GM19463 (cell line): ENCODE results near the gene GRM6.

Experiments
- ATAC-seq: cut with Tn5 transposase; IDR thresholded peaks from one replicate; pipeline ENCODE4 v1.9.1; 2021; ENCODE audit warnings: mild to moderate bottlenecking, moderate library complexity; ENCODE audit not compliant: unreplicated experiment

GRM6 gene

DNA sequence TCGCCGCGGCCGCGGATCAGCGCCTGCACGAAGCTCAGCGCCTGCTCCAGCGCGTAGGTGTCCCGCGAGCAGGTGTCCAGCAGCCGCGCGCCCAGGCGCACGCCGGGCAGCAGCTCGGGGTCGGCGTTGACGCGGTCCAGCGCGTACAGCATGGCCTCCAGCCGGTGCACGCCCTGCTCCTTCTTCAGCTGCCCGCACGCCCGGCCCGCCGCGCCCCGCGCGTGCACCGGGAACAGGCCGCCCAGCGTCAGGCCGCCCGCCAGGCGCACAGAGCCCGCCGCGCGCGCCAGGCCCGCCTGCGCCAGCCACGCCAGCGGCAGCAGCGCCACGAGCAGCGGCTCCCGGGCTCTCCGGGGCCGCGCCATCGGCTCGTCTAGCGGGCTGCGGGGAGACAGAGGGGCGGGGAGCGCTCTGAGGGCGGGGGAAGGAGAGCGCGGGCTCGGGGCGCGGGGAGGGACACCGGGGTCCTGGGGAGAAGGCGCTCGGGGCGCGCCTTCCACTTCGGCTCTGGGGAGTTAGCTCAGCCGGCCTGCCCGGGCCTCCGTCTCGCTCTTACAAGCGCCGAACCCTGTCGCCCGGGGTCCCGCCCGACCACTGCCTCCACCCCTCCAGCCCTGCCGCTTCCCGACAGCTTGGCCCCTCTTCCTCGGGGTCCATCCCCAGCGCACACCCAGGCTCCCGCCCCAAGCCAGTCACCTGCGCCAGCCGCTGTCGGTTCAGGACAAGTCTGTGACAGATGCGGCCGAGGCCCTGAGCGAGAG lies at the start of gene GRM6:
TSS of gene GRM6 (minus strand) at position 741 of the 761 bp plus-strand sequence. CDS start at position 365, 376 bp downstream.
- ATAC-seq = no peak

GRCh38 chr5:179044765-179045164 lies 49.6 kb upstream of the GRM6 start:
- ATAC-seq = no peak

- no peak for ATAC-seq
Measured at GRCh38 chr5:179033004-179033580, 38.0 kb upstream of the GRM6 start.

- ATAC-seq = peak; percentile 69
Measured at GRCh38 chr5:179023528-179024189, 28.5 kb upstream of the GRM6 start, which contains the start of gene ZNF879. ZNF879 (plus strand) TSS chr5:179023804; CDS start chr5:179025005, 1,201 bp downstream.

GRCh38 chr5:179008667-179009066 lies 13.5 kb upstream of the GRM6 start:
- no peak for ATAC-seq

DNA sequence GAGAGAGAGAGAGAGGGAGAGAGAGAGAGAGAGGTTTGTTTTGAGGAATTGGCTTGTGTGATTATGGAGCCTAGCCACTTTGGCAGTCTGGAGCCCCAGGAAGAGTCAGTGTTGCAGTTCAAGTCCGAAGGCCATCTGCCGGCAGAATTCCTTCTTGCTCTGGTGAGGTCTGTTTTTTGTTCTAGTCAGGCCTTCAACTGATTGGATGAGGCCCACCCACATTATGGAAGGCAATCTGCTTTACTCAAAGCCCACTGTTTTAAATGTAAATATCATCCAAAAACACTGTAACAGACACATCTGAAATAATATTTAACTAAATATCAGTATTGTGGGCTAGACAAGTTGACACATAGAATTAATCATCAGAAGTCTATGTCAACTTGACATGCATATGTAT lies 11.4 kb upstream of the GRM6 start:
- ATAC-seq = no peak

DNA sequence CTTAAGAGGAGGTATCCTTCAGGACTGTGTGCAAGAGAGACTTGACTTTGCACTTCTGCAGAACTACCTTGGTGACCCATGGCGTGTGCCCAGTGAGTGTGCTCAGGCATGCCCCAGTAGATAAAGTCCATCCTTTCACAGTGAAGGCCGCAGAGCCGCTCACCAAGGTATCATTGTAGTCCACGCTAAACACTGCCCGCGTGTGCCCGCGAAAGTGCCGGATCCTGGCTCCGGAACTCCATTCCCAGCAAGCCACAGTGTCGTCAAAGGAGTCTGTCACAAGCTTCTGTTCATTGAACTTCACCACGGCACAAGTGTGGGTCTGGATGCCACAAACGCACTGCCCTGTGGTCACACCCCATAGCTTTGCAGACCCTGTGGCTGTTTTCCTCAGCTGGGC lies 3.3 kb upstream of the GRM6 start:
- no peak for ATAC-seq

DNA sequence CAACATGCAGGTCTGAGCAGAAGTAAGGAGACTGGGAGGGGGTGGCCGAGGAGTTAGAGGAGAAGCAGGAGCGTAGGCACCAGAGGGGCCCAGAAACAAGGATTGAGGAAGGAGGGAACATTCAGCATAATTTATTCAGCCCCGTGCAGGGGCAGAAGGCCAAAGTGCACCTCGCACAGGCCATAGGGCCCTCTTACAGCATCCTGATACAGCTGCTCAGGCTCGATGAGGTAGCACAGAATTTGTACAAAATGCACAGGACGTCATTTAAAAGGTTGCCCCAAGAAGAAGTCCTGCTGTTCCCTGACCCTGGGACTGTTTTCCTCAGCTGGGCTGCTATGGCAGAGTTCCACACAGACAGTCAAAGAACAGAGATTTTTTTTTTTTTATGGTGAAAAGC lies 2.1 kb upstream of the GRM6 start:
- ATAC-seq = no peak

- ATAC-seq = no peak
Measured at GRCh38 chr5:178996156-178996555, 1.0 kb upstream of the GRM6 start.

- no peak for ATAC-seq
Measured at GRCh38 chr5:178995341-178995690, 196 bp upstream of the GRM6 start.

GRCh38 chr5:178993955-178994579 lies 1.1 kb downstream of the GRM6 start:
- ATAC-seq = no peak

DNA sequence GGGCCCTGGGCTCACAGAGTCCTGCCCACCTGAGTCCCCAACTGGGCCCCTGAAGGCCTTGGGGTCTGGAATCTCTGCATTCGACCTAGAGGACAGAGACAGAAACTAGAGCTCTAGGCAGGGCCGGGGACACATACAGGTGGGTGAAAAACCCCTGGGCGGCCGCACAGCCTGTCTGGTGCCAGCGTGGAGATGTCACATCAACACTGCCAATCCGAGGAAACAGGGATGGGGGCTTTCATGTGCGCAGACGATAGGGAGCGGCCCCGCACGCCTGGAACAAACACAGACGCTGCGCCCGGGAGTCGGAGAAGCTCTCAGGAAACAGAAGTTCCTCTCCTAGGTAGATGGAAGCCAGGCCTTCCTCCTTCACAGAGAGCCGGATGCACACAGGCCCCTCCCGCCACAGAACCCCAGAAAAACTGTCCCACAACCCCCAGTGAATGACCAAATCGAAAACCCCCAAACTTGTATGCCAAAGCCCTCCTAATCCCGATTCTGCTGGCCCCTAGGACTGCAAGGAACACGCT lies 1.8 kb downstream of the GRM6 start:
- no peak for ATAC-seq

- no peak for ATAC-seq
Measured at GRCh38 chr5:178992291-178992895, 2.7 kb downstream of the GRM6 start.

- no peak for ATAC-seq
Measured at GRCh38 chr5:178991190-178992145, 3.7 kb downstream of the GRM6 start.

DNA sequence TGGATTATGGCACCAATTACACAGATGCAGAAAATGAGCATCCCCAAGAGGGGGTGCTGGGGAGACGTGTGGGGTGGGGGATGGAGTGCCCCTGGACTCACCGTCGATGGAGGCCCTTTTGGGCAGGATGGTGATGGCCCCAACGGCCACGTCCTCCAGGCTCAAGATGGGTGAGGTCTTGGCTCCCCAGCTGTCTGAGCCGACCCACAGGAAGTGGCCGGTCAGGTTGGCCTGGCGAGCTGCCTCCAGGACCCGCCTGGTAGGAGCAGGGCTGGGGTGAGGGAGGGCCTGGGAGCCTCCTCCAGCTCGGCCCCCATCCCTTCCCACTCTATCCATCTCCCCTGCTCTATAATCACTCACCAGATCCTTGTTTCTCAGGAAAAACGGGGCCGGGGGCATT lies 4.6 kb downstream of the GRM6 start:
- ATAC-seq = no peak

DNA sequence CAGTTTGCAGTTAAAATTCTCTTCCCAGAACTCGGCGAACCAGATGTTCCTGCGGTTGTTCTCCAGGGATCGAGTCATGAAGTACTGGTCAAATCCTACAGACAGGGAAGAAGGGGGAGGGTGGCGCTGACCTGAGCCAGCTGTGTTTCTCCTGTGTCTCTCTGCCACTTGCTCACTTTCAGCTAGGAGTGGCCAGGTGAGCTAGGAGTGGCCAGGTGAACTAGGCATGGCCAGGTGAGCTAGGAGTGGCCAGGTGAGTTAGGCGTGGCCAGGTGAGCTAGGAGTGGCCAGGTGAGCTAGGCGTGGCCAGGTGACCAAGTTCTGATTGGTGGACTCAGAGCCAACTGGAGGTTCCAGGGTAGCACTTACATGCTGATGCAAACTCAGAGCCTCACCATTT lies 5.8 kb downstream of the GRM6 start:
- no peak for ATAC-seq

DNA sequence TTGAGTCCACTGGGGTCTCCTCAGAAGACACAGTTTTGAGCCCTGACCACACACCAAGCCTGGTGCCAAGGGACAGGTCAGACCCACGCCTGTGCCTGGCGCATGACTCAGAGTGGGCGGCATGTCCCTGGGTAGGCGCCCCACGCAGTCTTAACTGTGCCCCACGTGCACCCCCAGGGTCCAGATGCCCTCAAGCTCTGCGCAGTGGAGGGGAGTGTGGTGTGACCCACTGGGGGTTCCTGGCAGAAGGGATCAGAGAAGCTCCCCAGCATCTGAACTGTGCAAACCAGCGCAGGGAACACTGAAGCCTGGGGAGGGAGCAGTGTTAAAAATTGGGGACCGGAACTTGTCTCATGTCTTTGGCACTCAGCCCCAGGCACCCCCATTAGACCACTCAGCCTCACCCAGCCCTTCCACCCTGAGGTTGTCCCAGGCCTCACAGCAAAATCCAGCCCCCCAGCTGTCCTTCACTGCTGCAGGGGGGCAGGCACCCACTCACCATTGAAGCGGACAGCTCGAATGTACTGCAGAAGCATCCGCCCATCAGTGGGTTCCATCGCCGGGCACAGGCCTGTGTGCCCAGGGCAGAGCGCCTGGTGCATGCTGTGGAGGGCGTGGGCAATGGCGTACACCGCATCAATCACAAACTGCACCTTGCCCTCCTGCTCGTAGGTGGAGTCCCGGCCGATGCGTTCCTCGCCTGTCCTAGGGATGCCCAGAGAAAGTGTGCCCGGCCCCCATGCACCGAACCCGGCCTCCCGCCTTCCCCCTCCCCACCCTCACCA lies 6.5 kb downstream of the GRM6 start:
- no peak for ATAC-seq

- ATAC-seq = no peak
Measured at GRCh38 chr5:178986326-178986960, 8.7 kb downstream of the GRM6 start.
